Sigmoid colon (tissue), 7 donors: ENCODE measurements around the gene ARL11. TPM values are rescaled to one million over a fixed set of nuclear protein-coding genes. Genes with fewer than 3 reads are reported as not detected.

Experiments
- DNase-seq: peaks from one replicate; pipeline ENCODE4 v3.0.0-alpha.2; 2019
- H3K27ac ChIP-seq, 4 donors: fragments of 200-600 bp; sonication (generic); one replicate each; pipeline ENCODE4 v1.5.1; 2016 to 2019; ENCODE audit warnings: mild to moderate bottlenecking in 1 of 4
- H3K27me3 ChIP-seq, 3 donors: fragments of 200-600 bp; sonication (generic); one replicate each; pipeline ENCODE4 v1.5.1; 2019; ENCODE audit warnings: mild to moderate bottlenecking in 1 of 3
- H3K36me3 ChIP-seq, 4 donors: fragments of 200-600 bp; sonication (generic); one replicate each; pipeline ENCODE4 v1.5.1; 2016 to 2019
- H3K4me1 ChIP-seq, 4 donors: fragments of 200-600 bp; sonication (generic); one replicate each; pipeline ENCODE4 v1.5.1; 2017 to 2019
- H3K4me3 ChIP-seq, 4 donors: fragments of 200-600 bp; sonication (generic); one replicate each; pipeline ENCODE4 v1.5.1; 2017 to 2019; ENCODE audit warnings: mild to moderate bottlenecking in 2 of 4, moderate library complexity in 1 of 4
- H3K9me3 ChIP-seq, 4 donors: fragments of 200-600 bp in 3 of 4; sonication (generic) in 3 of 4; one replicate each; pipeline versions ENCODE4 v1.5.1 to v1.6.1; 2013 to 2019
- EP300 ChIP-seq, 4 donors: sonication (generic); formaldehyde crosslinking; IDR thresholded peaks; one replicate each; pipeline ENCODE4 v1.6.1; 2017; ENCODE audit warnings: antibody characterized with exemption in 4 of 4
- POLR2A ChIP-seq, 2 donors: fragments of 450-650 bp; IDR thresholded peaks; one replicate each; pipeline ENCODE4 v1.6.1; 2016; ENCODE audit warnings: antibody characterized with exemption in 2 of 2, mild to moderate bottlenecking in 2 of 2, moderate library complexity in 2 of 2
- POLR2AphosphoS5 ChIP-seq, 4 donors: sonication (generic); formaldehyde crosslinking; IDR thresholded peaks; one replicate each; pipeline ENCODE4 v1.6.1; 2017; ENCODE audit warnings: antibody characterized with exemption in 4 of 4
- WGBS, 2 donors: extraction: QIAGEN DNeasy Blood & Tissue Kit; methylation state at CpG; one replicate each; pipeline ENCODE4 v1.1.7; 2013; 5-methylcytosine and 5-hydroxymethylcytosine counted together
- intact Hi-C: fragments of 100-400 bp; cut with DNase I; formaldehyde crosslinking; loops from one replicate; pipeline ENCODE4 v1.15.1; 2023
- polyA plus RNA-seq, 3 donors: library from polyadenylated mRNA; stranded (reverse); fragments of 200-250 nt; gene quantifications; one replicate each; pipeline ENCODE4 v1.2.3, GENCODE V29; 2013
- total RNA-seq, 4 donors: library from RNA; depleted of rRNA; stranded (reverse); fragments of >200 nt; gene quantifications; one replicate each; pipeline ENCODE4 v1.1.0, GENCODE V29; 2016
- TF ChIP-seq, protein P1 (sequence below), 4 experiments: fragments of 450-650 bp in 3 of 4; fragments of 200-600 bp in 1 of 4; IDR thresholded peaks; one replicate each; pipeline ENCODE4 v1.5.1; 2016 to 2019; ENCODE audit warnings: antibody characterized with exemption in 4 of 4, mild to moderate bottlenecking in 3 of 4, moderate library complexity in 2 of 4
- donor health status: healthy with polysubstance abuse.
- donor health status: Bipolar disorder and iron deficiency.
- donor health status: healthy.

ARL11 gene
- total and polyA plus RNA-seq, 7 donors: 0.33 to 2.7 (median 1.2) TPM

GRCh38 chr13:49678191-49678914 is 50.0 kb downstream of the ARL11 start:
- no peaks in the 10 kb centered on the region for H3K27me3 ChIP-seq
- no peak overlapping the region for H3K4me3 ChIP-seq
- no peak for TF ChIP-seq POLR2AphosphoS5 (IDR thresholded peaks at IDR 0.05)
- TF ChIP-seq EP300 (IDR thresholded peaks at IDR 0.05): no peak
- TF ChIP-seq POLR2A (IDR thresholded peaks at IDR 0.05): no peak
- TF ChIP-seq, protein P1, sequence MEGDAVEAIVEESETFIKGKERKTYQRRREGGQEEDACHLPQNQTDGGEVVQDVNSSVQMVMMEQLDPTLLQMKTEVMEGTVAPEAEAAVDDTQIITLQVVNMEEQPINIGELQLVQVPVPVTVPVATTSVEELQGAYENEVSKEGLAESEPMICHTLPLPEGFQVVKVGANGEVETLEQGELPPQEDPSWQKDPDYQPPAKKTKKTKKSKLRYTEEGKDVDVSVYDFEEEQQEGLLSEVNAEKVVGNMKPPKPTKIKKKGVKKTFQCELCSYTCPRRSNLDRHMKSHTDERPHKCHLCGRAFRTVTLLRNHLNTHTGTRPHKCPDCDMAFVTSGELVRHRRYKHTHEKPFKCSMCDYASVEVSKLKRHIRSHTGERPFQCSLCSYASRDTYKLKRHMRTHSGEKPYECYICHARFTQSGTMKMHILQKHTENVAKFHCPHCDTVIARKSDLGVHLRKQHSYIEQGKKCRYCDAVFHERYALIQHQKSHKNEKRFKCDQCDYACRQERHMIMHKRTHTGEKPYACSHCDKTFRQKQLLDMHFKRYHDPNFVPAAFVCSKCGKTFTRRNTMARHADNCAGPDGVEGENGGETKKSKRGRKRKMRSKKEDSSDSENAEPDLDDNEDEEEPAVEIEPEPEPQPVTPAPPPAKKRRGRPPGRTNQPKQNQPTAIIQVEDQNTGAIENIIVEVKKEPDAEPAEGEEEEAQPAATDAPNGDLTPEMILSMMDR (IDR thresholded peaks at IDR 0.05): no peak
- no peak overlapping the region for H3K27ac ChIP-seq
- 96 to 97% methylated on average over 48 of the region's 48 CpGs for WGBS, 2 donors
- no peaks in the 10 kb centered on the region for H3K4me1 ChIP-seq
- no peaks in the 10 kb centered on the region for H3K9me3 ChIP-seq
- H3K36me3 ChIP-seq: no peaks in the 10 kb centered on the region
- no peak for DNase-seq
- intact Hi-C loops: no loop called here

- intact Hi-C loops: no loop called here
- no peaks in the 10 kb centered on the region for H3K4me1 ChIP-seq
- no peak for DNase-seq
- no peak overlapping the region for H3K27ac ChIP-seq
- TF ChIP-seq POLR2AphosphoS5 (IDR thresholded peaks at IDR 0.05) (no peak), EP300 (IDR thresholded peaks at IDR 0.05) (no peak), POLR2A (IDR thresholded peaks at IDR 0.05) (no peak)
- TF ChIP-seq, protein P1 (IDR thresholded peaks at IDR 0.05): no peak
- H3K9me3 ChIP-seq: no peaks in the 10 kb centered on the region
- no peaks in the 10 kb centered on the region for H3K27me3 ChIP-seq
- H3K4me3 ChIP-seq: no peak overlapping the region
- 68 to 77% methylated on average over 3 of the region's 3 CpGs for WGBS, 2 donors
- H3K36me3 ChIP-seq: no peaks in the 10 kb centered on the region
These were observed 50.9 kb downstream of the ARL11 start for GRCh38 chr13:49679246-49679645.

DNA sequence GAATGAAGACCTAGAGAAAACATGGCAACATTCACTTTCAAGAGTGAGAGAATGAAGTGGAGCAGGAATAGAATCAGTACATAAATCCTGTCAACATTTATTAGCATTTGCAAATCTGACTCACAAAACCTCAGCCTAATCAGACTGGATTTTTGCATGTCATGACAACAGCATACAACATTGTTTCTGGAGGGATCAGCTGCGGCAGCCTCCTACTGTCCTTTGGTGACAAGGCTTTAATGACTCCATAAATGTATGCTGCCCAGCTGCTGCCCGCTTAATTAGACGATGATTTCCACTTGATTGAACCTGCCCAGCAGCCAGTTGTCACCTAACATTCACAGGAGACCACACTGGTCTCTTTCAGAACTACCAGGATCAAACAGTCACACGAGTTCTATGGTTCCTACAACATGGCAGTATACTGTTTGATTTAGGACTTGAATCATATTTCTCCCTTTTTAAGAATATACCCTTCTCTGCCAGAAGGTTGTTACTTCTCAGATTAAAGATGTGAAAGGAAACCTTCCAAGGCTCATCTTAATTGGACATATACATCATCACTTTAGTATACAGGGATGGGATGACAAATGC is 53.6 kb downstream of the ARL11 start:
- Histone ChIP-seq H3K4me1 (no peaks in the 10 kb centered on the region), H3K4me3 (no peak overlapping the region), H3K9me3 (no peaks in the 10 kb centered on the region), H3K36me3 (no peaks in the 10 kb centered on the region), H3K27ac (no peak overlapping the region), H3K27me3 (no peaks in the 10 kb centered on the region)
- DNase-seq: no peak
- intact Hi-C loops: no loop called here
- TF ChIP-seq EP300 (IDR thresholded peaks at IDR 0.05): no peak
- TF ChIP-seq, protein P1 (IDR thresholded peaks at IDR 0.05): no peak
- no peak for TF ChIP-seq POLR2AphosphoS5 (IDR thresholded peaks at IDR 0.05)
- no peak for TF ChIP-seq POLR2A (IDR thresholded peaks at IDR 0.05)
- WGBS, 2 donors: 76 to 84% methylated on average over 4 of the region's 4 CpGs

Other genes starting within 250 kb of the ARL11 start
- gene CAB39L, start 184.4 kb upstream of the ARL11 start, total RNA-seq: 100 to 1,000 TPM; 121 to 180 (median 150) TPM
- 10 to 100 TPM in 1 of 3 donors, 1 to 10 TPM in 2; 5.5 to 15.6 (median 7.2) TPM for gene CAB39L, start 184.4 kb upstream of the ARL11 start, polyA plus RNA-seq
- gene SETDB2, start 184.2 kb upstream of the ARL11 start, total RNA-seq: 10 to 100 TPM in 3 of 4 donors, 1 to 10 TPM in 1; 7.5 to 12.5 (median 11.2) TPM
- gene SETDB2, start 184.2 kb upstream of the ARL11 start, polyA plus RNA-seq: 1 to 10 TPM; 3.6 to 4.9 (median 4.9) TPM
- gene PHF11, start 132.6 kb upstream of the ARL11 start, total RNA-seq: 10 to 100 TPM; 29.6 to 52.1 (median 37.5) TPM
- gene PHF11, start 132.6 kb upstream of the ARL11 start, polyA plus RNA-seq: 10 to 100 TPM; 20.1 to 36.8 (median 20.4) TPM
- gene RCBTB1, start 42.9 kb upstream of the ARL11 start, total RNA-seq: 10 to 100 TPM; 10.2 to 20.7 (median 12.5) TPM
- 1 to 10 TPM; 4.2 to 7.1 (median 5.4) TPM for gene RCBTB1, start 42.9 kb upstream of the ARL11 start, polyA plus RNA-seq
- 10 to 100 TPM; 31.0 to 75.9 (median 69.0) TPM for gene EBPL, start 63.0 kb downstream of the ARL11 start, total RNA-seq
- 10 to 100 TPM; 22.4 to 53.2 (median 35.4) TPM for gene EBPL, start 63.0 kb downstream of the ARL11 start, polyA plus RNA-seq
- gene KPNA3, start 164.2 kb downstream of the ARL11 start, total RNA-seq: 10 to 100 TPM; 41.5 to 64.3 (median 46.3) TPM
- 10 to 100 TPM; 15.6 to 17.8 (median 16.2) TPM for gene KPNA3, start 164.2 kb downstream of the ARL11 start, polyA plus RNA-seq